Measurements from ENCODE around the gene RPL9.
A peak's percentile ranks its signal among the peaks of the same experiment; 100 is the strongest.

The RPL9 gene

DNA sequence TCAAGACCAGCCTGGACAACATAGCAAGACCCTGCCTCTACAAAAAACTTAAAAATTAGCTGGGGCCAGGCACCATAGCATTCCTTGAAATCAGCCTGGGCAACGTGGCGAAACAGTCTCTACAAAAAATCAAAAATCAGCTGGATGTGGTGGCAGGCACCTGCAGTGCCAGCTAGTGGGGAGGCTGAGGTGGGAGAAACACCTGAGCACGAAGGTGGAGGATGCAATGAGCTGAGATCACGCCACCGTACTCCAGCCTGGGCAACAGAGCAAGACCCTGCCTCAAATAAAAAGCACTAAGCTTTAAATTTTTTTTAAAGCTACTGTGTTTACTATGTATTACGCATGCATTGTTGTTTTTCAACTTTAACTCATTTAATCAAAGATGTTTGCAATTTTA, 3.2 kb downstream of the RPL9 start:
- DNase-seq (ENCODE audit: low read depth in 1 of 2, low spot score in 1 of 2), result no peak
- TF ChIP-seq POLR2AphosphoS5 (IDR thresholded peaks at IDR 0.05; ENCODE audit: low read depth), result no peak
- TF ChIP-seq GABPA (IDR thresholded peaks at IDR 0.05; ENCODE audit: low read depth), result no peak
- no peak for TF ChIP-seq SPI1 (IDR thresholded peaks at IDR 0.05; ENCODE audit: borderline replicate concordance, low read depth)
- TF ChIP-seq, protein P1, sequence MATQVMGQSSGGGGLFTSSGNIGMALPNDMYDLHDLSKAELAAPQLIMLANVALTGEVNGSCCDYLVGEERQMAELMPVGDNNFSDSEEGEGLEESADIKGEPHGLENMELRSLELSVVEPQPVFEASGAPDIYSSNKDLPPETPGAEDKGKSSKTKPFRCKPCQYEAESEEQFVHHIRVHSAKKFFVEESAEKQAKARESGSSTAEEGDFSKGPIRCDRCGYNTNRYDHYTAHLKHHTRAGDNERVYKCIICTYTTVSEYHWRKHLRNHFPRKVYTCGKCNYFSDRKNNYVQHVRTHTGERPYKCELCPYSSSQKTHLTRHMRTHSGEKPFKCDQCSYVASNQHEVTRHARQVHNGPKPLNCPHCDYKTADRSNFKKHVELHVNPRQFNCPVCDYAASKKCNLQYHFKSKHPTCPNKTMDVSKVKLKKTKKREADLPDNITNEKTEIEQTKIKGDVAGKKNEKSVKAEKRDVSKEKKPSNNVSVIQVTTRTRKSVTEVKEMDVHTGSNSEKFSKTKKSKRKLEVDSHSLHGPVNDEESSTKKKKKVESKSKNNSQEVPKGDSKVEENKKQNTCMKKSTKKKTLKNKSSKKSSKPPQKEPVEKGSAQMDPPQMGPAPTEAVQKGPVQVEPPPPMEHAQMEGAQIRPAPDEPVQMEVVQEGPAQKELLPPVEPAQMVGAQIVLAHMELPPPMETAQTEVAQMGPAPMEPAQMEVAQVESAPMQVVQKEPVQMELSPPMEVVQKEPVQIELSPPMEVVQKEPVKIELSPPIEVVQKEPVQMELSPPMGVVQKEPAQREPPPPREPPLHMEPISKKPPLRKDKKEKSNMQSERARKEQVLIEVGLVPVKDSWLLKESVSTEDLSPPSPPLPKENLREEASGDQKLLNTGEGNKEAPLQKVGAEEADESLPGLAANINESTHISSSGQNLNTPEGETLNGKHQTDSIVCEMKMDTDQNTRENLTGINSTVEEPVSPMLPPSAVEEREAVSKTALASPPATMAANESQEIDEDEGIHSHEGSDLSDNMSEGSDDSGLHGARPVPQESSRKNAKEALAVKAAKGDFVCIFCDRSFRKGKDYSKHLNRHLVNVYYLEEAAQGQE (IDR thresholded peaks at IDR 0.05; ENCODE audit: insufficient replicate concordance, low read depth), result no peak
- TF ChIP-seq, protein P2, sequence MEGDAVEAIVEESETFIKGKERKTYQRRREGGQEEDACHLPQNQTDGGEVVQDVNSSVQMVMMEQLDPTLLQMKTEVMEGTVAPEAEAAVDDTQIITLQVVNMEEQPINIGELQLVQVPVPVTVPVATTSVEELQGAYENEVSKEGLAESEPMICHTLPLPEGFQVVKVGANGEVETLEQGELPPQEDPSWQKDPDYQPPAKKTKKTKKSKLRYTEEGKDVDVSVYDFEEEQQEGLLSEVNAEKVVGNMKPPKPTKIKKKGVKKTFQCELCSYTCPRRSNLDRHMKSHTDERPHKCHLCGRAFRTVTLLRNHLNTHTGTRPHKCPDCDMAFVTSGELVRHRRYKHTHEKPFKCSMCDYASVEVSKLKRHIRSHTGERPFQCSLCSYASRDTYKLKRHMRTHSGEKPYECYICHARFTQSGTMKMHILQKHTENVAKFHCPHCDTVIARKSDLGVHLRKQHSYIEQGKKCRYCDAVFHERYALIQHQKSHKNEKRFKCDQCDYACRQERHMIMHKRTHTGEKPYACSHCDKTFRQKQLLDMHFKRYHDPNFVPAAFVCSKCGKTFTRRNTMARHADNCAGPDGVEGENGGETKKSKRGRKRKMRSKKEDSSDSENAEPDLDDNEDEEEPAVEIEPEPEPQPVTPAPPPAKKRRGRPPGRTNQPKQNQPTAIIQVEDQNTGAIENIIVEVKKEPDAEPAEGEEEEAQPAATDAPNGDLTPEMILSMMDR (IDR thresholded peaks at IDR 0.05; ENCODE audit: insufficient read depth, low read length), result no peak
- no peak overlapping the region for H3K4me3 ChIP-seq (replicated peaks; ENCODE audit: insufficient read depth, low read length)
- H3K27ac ChIP-seq (replicated peaks), result no peak overlapping the region
- H3K27me3 ChIP-seq (ENCODE audit: insufficient read depth, poor library complexity, severe bottlenecking), result no peaks in the 10 kb centered on the region

DNA sequence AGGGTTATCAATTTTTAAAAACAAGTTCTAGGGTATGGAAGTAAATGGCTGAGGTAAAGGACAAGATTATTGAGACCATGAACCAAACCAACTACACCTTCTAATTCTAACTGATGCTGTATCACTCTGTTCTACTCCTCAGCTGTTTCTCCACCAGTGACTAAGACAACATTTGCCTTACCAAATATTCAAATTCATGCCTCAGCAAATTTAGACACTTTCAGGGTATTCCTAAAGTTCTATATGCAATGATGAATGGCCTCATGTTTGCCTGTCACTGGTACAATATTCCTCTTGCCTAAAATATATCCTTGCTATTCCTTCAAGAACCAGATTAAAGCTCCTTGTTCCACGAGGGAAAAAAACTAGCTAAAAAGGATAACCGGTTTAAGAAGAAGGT, 5.0 kb downstream of the RPL9 start:
- TF ChIP-seq POLR2AphosphoS5 (IDR thresholded peaks at IDR 0.05; ENCODE audit: low read depth), result no peak
- TF ChIP-seq GABPA (IDR thresholded peaks at IDR 0.05; ENCODE audit: low read depth), result no peak
- Histone ChIP-seq H3K4me3 (replicated peaks; ENCODE audit: insufficient read depth, low read length) (no peak overlapping the region), H3K27me3 (ENCODE audit: insufficient read depth, poor library complexity, severe bottlenecking) (no peaks in the 10 kb centered on the region), H3K27ac (replicated peaks) (no peak overlapping the region)
- DNase-seq (ENCODE audit: low read depth in 1 of 2, low spot score in 1 of 2), result no peak

DNA sequence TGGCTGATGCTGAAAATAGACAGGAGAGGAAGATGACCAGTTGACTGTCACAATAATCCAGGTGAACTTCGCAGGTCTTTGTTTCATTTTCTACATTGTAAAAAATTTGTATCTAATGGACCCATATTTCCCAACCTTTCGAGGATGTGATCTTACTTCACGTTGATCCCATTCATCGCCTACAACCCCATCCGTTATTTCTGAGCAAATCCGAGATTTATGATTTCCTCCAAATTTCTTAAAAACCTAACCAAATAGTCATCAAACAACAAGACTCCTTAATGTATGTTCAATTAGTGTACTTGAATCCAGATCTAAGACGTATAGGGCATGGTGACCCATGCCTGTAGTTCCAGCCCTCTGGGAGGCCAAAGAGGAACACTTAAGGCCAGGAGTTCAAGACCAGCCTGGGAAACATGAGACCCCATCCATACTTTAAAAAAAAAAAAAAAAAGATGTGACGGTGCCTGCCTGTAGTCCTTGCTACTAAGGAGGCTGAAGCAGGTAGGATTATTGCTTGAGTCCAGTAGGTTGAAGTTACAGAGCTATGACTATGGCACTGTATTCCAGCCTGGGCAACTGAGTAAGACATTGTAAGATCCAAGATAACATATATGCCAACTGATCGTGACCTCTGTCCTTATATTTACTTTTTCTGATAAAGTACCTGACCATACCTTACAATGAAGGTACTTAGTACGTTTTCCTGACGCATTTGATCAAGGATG, 5.7 kb downstream of the RPL9 start:
- H3K27ac ChIP-seq (replicated peaks), result no peak overlapping the region
- TF ChIP-seq GABPA (IDR thresholded peaks at IDR 0.05; ENCODE audit: low read depth), result no peak
- TF ChIP-seq POLR2AphosphoS5 (IDR thresholded peaks at IDR 0.05; ENCODE audit: low read depth), result peak; percentile 60
- TF ChIP-seq, protein P1 (IDR thresholded peaks at IDR 0.05; ENCODE audit: insufficient replicate concordance, low read depth), result no peak
- TF ChIP-seq, protein P2 (IDR thresholded peaks at IDR 0.05; ENCODE audit: insufficient read depth, low read length), result no peak
- no peak for TF ChIP-seq SPI1 (IDR thresholded peaks at IDR 0.05; ENCODE audit: borderline replicate concordance, low read depth)
- no peak for DNase-seq (ENCODE audit: low read depth in 1 of 2, low spot score in 1 of 2)
- no peaks in the 10 kb centered on the region for H3K27me3 ChIP-seq (ENCODE audit: insufficient read depth, poor library complexity, severe bottlenecking)
- H3K4me3 ChIP-seq (replicated peaks; ENCODE audit: insufficient read depth, low read length), result no peak overlapping the region

DNA sequence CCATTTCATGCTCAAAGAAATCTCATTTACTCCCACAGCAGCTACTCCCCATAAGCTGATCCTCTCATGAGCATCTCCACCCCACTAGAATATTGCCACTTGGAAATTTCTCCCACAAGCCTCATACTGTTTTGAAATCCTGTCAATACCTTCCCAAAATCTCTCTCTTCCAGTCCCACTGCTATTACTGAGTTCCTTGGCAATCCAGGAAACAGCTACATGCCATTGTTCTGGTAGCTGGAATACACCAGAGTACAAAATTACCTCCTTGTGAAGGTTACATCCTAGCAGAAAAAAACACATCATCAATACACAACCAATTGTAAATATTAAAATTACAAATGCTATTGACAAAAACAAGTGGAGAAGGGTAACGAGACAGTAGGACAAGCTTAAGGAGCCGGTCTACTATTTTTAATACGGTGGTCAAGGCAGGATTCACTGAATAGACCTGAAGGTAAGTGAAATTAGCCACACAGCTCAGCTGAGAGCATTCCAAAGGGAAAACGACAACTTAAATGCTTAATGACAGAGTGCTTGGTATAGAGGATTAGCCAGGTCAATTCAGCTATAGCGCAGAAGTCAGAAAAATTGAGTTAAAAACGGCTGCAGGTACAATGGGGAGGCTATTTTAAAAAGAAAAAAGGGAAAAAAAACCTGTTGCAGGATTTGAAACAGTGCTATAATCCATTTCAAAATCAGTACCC, 6.4 kb downstream of the RPL9 start:
- no peak for DNase-seq (ENCODE audit: low read depth in 1 of 2, low spot score in 1 of 2)

More for the DNA sequence above, 6.4 kb downstream of the RPL9 start:
- Histone ChIP-seq H3K27ac (replicated peaks) (no peak overlapping the region), H3K4me3 (replicated peaks; ENCODE audit: insufficient read depth, low read length) (no peak overlapping the region), H3K27me3 (ENCODE audit: insufficient read depth, poor library complexity, severe bottlenecking) (no peaks in the 10 kb centered on the region)
- TF ChIP-seq GABPA (IDR thresholded peaks at IDR 0.05; ENCODE audit: low read depth) (no peak), SPI1 (IDR thresholded peaks at IDR 0.05; ENCODE audit: borderline replicate concordance, low read depth) (no peak), POLR2AphosphoS5 (IDR thresholded peaks at IDR 0.05; ENCODE audit: low read depth) (peak; percentile 3)
- TF ChIP-seq, protein P2 (IDR thresholded peaks at IDR 0.05; ENCODE audit: insufficient read depth, low read length), result no peak
- TF ChIP-seq, protein P1 (IDR thresholded peaks at IDR 0.05; ENCODE audit: insufficient replicate concordance, low read depth), result no peak
